ENCODE data around the gene PSMB8.
A peak's percentile ranks its signal among the peaks of the same experiment; 100 is the strongest.
"Not testable (repeated sequence)": the region's sequence is repeated elsewhere in the genome, so short reads cannot be mapped to it uniquely, and the experiment has no call there.

The PSMB8 gene

DNA sequence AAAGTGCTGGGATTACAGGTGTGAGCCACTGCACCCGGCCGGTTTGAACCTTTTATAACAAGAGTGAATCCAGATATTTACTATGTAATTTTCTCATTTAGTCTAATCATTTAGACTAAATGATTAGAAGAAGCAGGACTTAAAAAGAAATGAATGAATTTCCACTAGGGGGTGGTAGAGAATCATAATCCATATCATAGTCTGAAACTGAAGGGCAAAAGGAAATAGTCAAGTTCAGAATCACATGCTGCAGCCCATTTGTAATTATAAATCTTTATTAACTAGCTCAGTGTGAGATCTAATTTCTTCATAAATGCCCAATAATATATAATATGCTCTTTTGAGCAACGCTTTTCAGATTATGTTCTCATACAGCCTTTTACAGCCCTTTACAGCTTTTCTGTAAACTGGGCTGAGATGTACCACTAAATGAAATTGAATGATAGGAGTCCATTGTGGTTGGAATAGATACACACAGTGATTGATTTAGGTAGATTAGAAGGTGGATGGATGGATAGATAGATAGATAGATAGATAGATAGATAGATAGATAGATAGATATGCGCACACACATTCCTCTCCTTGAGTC is 41.9 kb upstream of the PSMB8 start:
- Histone ChIP-seq H3K4me1 (ENCODE audit: insufficient read depth, low read length, severe bottlenecking) (peaks cover 35% of the 10 kb centered on the region), H3K9me3 (ENCODE audit: low read length) (no peaks in the 10 kb centered on the region), H4K20me1 (ENCODE audit: insufficient read depth, low read length) (no peaks in the 10 kb centered on the region), H3K36me3 (ENCODE audit: insufficient read depth, low read length) (no peaks in the 10 kb centered on the region), H3K79me2 (ENCODE audit: insufficient read depth, low read length) (no peaks in the 10 kb centered on the region), H3K4me3 (ENCODE audit: low read depth, low read length, poor library complexity, severe bottlenecking) (no peak overlapping the region), H3F3A (ENCODE audit: insufficient read depth, low read length) (no peaks in the 10 kb centered on the region), H2AFZ (ENCODE audit: low read length) (no peak overlapping the region), H3K9me2 (ENCODE audit: low read depth, low read length) (no peaks in the 10 kb centered on the region), H3K4me2 (ENCODE audit: low read length) (no peak overlapping the region), H3K27me3 (ENCODE audit: insufficient read depth, low read length) (no peaks in the 10 kb centered on the region), H3K27ac (ENCODE audit: low read depth, low read length, poor library complexity, severe bottlenecking) (no peak overlapping the region), H3K9ac (ENCODE audit: low read length) (no peak overlapping the region)
- no peak for TF ChIP-seq EZH2 (IDR thresholded peaks at IDR 0.05; ENCODE audit: borderline replicate concordance, low read length)
- TF ChIP-seq, protein P1, sequence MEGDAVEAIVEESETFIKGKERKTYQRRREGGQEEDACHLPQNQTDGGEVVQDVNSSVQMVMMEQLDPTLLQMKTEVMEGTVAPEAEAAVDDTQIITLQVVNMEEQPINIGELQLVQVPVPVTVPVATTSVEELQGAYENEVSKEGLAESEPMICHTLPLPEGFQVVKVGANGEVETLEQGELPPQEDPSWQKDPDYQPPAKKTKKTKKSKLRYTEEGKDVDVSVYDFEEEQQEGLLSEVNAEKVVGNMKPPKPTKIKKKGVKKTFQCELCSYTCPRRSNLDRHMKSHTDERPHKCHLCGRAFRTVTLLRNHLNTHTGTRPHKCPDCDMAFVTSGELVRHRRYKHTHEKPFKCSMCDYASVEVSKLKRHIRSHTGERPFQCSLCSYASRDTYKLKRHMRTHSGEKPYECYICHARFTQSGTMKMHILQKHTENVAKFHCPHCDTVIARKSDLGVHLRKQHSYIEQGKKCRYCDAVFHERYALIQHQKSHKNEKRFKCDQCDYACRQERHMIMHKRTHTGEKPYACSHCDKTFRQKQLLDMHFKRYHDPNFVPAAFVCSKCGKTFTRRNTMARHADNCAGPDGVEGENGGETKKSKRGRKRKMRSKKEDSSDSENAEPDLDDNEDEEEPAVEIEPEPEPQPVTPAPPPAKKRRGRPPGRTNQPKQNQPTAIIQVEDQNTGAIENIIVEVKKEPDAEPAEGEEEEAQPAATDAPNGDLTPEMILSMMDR (IDR thresholded peaks at IDR 0.05; ENCODE audit: low read length): peak; percentile 67

GRCh38 chr6:32883789-32884188 is 39.9 kb upstream of the PSMB8 start:
- Histone ChIP-seq H3F3A (ENCODE audit: insufficient read depth, low read length) (no peaks in the 10 kb centered on the region), H3K79me2 (ENCODE audit: insufficient read depth, low read length) (no peaks in the 10 kb centered on the region), H3K4me2 (ENCODE audit: low read length) (no peak overlapping the region), H4K20me1 (ENCODE audit: insufficient read depth, low read length) (no peaks in the 10 kb centered on the region), H3K27me3 (ENCODE audit: insufficient read depth, low read length) (no peaks in the 10 kb centered on the region), H3K9ac (ENCODE audit: low read length) (no peak overlapping the region), H3K9me3 (ENCODE audit: low read length) (no peaks in the 10 kb centered on the region), H3K4me1 (ENCODE audit: insufficient read depth, low read length, severe bottlenecking) (peaks cover 23% of the 10 kb centered on the region), H3K36me3 (ENCODE audit: insufficient read depth, low read length) (no peaks in the 10 kb centered on the region), H2AFZ (ENCODE audit: low read length) (no peak overlapping the region), H3K27ac (ENCODE audit: low read depth, low read length, poor library complexity, severe bottlenecking) (no peak overlapping the region), H3K9me2 (ENCODE audit: low read depth, low read length) (no peaks in the 10 kb centered on the region), H3K4me3 (ENCODE audit: low read depth, low read length, poor library complexity, severe bottlenecking) (no peak overlapping the region)
- TF ChIP-seq EZH2 (IDR thresholded peaks at IDR 0.05; ENCODE audit: borderline replicate concordance, low read length): no peak
- TF ChIP-seq, protein P1 (IDR thresholded peaks at IDR 0.05; ENCODE audit: low read length): no peak

- Histone ChIP-seq H3K9ac (ENCODE audit: low read length) (no peak overlapping the region), H3K4me1 (ENCODE audit: insufficient read depth, low read length, severe bottlenecking) (peaks cover 14% of the 10 kb centered on the region), H3K36me3 (ENCODE audit: insufficient read depth, low read length) (no peaks in the 10 kb centered on the region), H3K9me3 (ENCODE audit: low read length) (no peaks in the 10 kb centered on the region), H2AFZ (ENCODE audit: low read length) (no peak overlapping the region), H3K4me2 (ENCODE audit: low read length) (no peak overlapping the region), H4K20me1 (ENCODE audit: insufficient read depth, low read length) (no peaks in the 10 kb centered on the region), H3K4me3 (ENCODE audit: low read depth, low read length, poor library complexity, severe bottlenecking) (no peak overlapping the region), H3K27ac (ENCODE audit: low read depth, low read length, poor library complexity, severe bottlenecking) (no peak overlapping the region), H3F3A (ENCODE audit: insufficient read depth, low read length) (no peaks in the 10 kb centered on the region), H3K79me2 (ENCODE audit: insufficient read depth, low read length) (no peaks in the 10 kb centered on the region), H3K27me3 (ENCODE audit: insufficient read depth, low read length) (no peaks in the 10 kb centered on the region), H3K9me2 (ENCODE audit: low read depth, low read length) (no peaks in the 10 kb centered on the region)
- TF ChIP-seq, protein P1 (IDR thresholded peaks at IDR 0.05; ENCODE audit: low read length): no peak
- no peak for TF ChIP-seq EZH2 (IDR thresholded peaks at IDR 0.05; ENCODE audit: borderline replicate concordance, low read length)
Observed at GRCh38 chr6:32882879-32883250, 39.0 kb upstream of the PSMB8 start.

- not testable (repeated sequence) for H3K9me3 ChIP-seq (ENCODE audit: low read length); H3K27me3 ChIP-seq (ENCODE audit: insufficient read depth, low read length); H2AFZ ChIP-seq (ENCODE audit: low read length); H3K27ac ChIP-seq (ENCODE audit: low read depth, low read length, poor library complexity, severe bottlenecking); H3K4me2 ChIP-seq (ENCODE audit: low read length); H3F3A ChIP-seq (ENCODE audit: insufficient read depth, low read length); H4K20me1 ChIP-seq (ENCODE audit: insufficient read depth, low read length); H3K9ac ChIP-seq (ENCODE audit: low read length); H3K4me3 ChIP-seq (ENCODE audit: low read depth, low read length, poor library complexity, severe bottlenecking); H3K4me1 ChIP-seq (ENCODE audit: insufficient read depth, low read length, severe bottlenecking); H3K79me2 ChIP-seq (ENCODE audit: insufficient read depth, low read length); H3K36me3 ChIP-seq (ENCODE audit: insufficient read depth, low read length); H3K9me2 ChIP-seq (ENCODE audit: low read depth, low read length)
Observed at GRCh38 chr6:32880962-32881361, 37.1 kb upstream of the PSMB8 start.

Measured in OCI-LY1 (cell line).